Vagina (tissue), 2 donors: ENCODE measurements around the gene RPTOR.

Experiments used
- POLR2A ChIP-seq, 2 donors: fragments of 450-650 bp; IDR thresholded peaks; one replicate each; pipeline ENCODE4 v1.6.1; 2017; ENCODE audit warnings: antibody characterized with exemption in 2 of 2, mild to moderate bottlenecking in 2 of 2, moderate library complexity in 2 of 2
- POLR2AphosphoS5 ChIP-seq, 2 donors: sonication (generic); formaldehyde crosslinking; IDR thresholded peaks; one replicate each; pipeline ENCODE4 v1.9.0; 2017; ENCODE audit warnings: antibody characterized with exemption in 2 of 2, mild to moderate bottlenecking in 2 of 2, low read depth in 1 of 2; ENCODE audit not compliant: insufficient read depth in 1 of 2
- TF ChIP-seq, protein P1 (sequence below), 3 experiments: fragments of 450-650 bp in 2 of 3; fragments of 200-600 bp in 1 of 3; sonication (generic) in 1 of 3; IDR thresholded peaks; one replicate each; pipeline ENCODE4 v1.5.1; 2017 to 2019; ENCODE audit warnings: antibody characterized with exemption in 3 of 3, mild to moderate bottlenecking in 2 of 3, moderate library complexity in 2 of 3

DNA sequence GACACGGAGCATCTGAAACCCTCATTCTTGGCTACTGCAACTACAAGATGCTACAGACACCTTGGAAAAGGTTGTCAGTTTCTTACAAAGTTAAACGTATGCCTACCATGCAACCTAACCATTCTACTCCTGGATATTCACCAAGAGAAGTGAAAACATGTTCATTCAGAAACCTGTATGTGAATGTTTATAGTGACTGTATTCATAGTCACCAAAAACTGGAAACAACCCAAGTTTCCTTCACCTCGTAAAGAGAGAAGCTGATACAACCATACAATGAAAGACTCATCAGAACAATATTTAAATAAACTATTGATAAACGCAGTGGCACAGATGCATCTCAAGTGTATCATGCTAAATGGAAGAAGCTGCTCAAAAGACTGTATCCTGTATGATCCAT is 391.6 kb downstream of the RPTOR start:
- TF ChIP-seq, protein P1, sequence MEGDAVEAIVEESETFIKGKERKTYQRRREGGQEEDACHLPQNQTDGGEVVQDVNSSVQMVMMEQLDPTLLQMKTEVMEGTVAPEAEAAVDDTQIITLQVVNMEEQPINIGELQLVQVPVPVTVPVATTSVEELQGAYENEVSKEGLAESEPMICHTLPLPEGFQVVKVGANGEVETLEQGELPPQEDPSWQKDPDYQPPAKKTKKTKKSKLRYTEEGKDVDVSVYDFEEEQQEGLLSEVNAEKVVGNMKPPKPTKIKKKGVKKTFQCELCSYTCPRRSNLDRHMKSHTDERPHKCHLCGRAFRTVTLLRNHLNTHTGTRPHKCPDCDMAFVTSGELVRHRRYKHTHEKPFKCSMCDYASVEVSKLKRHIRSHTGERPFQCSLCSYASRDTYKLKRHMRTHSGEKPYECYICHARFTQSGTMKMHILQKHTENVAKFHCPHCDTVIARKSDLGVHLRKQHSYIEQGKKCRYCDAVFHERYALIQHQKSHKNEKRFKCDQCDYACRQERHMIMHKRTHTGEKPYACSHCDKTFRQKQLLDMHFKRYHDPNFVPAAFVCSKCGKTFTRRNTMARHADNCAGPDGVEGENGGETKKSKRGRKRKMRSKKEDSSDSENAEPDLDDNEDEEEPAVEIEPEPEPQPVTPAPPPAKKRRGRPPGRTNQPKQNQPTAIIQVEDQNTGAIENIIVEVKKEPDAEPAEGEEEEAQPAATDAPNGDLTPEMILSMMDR (IDR thresholded peaks at IDR 0.05): no peak
- TF ChIP-seq POLR2AphosphoS5 (IDR thresholded peaks at IDR 0.05; ENCODE audit: insufficient read depth in 1 of 2, low read depth in 1 of 2): no peak
- TF ChIP-seq POLR2A (IDR thresholded peaks at IDR 0.05): no peak
